ENCODE data around the gene ADCY5. TPM values are rescaled to one million over a fixed set of nuclear protein-coding genes. Genes with fewer than 3 reads are reported as not detected.

The ADCY5 gene
- total RNA-seq, 1 donor from 2014 or later: 0.07 TPM

- no peak for DNase-seq (ENCODE audit: low read depth, low spot score)
Measured at GRCh38 chr3:123459862-123460261, 11.0 kb upstream of the ADCY5 start.

DNA sequence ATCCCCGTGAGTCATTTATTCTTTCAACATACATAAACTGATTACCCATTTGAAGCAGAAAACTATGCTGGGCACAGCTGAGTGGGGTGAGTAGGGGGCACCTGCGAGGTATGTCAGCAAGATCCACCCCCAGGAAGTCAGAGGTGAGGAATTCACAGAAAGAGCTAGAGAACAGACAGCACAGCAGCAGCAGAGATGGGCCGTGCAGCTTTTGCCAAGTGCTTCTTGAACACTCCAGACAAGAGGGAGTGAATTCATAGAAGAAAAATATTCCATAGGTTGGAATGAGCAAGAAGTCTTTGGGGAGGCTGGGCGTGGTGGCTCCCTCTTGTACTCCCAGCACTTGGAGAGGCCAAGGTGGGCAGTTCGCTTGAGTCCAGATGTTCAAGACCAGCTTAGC is 9.4 kb upstream of the ADCY5 start:
- no peak for DNase-seq (ENCODE audit: low read depth, low spot score)

GRCh38 chr3:123457841-123458240 is 9.0 kb upstream of the ADCY5 start:
- DNase-seq (ENCODE audit: low read depth, low spot score): no peak

DNA sequence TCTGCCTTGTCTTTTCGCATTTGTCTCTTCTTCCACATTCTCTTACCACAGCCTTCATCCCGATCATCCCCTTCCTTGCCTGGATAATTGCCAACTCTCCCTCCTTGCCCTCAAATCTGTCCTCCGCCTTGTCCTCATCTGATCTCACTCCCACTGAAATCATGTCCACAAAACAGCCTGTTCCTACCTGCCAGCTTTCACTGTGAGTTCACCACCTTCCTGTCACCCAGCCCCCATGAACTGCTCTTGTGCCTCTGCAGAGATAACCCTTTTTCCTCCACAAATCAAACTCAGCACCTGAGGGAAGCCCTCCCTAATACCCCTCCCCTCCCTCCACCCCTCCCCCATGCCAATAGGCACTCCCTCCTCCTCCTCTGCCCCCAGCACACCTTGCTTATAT is 4.8 kb upstream of the ADCY5 start:
- no peak for DNase-seq (ENCODE audit: low read depth, low spot score)

DNA sequence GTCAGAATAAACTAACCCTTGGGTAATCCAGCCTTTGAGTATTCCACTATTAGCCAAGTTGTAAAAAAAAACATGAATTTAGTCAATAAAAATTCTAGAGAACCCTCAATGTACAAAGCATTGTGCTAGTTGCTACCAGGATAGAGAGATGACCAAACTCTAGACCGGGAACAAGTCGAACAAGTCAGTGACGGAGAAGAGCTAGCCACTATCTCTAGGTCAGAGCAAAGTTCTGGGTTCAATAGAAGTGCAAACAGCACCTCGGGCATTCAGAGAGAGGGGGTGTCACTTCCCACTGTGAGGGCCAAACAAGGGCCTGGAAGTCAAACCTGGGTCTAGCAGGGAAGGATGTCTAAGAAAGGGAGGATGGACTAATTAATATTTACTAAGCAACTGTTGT is 2.3 kb upstream of the ADCY5 start:
- DNase-seq (ENCODE audit: low read depth, low spot score): no peak

DNA sequence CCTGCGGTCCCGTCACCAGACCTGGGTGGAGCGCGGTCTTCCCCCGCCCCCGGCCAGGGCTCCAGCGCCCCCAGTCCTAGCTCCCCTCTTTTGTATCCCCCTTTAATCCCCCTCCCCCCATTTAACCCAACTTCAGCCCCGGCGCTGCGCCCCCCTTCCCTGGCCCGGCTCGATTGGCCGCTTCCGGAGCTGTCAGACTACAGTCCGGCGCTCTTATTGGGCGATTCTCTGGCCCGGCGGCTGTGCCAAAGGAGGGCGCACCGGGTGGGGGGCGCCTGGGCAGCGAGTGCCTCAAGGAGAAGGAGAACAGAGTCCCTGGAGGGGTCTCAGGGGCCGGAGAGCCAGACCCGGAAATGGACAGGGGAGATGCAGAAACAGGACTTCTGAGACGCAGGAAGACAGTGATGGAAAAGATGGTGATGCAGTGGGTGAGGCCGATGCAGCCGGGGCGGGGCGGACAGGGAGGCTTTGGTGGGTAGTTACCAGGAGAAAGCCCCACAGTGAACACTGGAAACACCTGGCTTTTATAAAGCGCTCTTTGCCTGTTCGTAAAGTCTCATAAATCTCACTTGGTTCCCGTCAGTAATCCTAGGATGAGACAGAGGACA is 1.2 kb upstream of the ADCY5 start:
- no peak for DNase-seq (ENCODE audit: low read depth, low spot score)

GRCh38 chr3:123449102-123449996 is 459 bp upstream of the ADCY5 start:
- no peak for DNase-seq (ENCODE audit: low read depth, low spot score)

DNA sequence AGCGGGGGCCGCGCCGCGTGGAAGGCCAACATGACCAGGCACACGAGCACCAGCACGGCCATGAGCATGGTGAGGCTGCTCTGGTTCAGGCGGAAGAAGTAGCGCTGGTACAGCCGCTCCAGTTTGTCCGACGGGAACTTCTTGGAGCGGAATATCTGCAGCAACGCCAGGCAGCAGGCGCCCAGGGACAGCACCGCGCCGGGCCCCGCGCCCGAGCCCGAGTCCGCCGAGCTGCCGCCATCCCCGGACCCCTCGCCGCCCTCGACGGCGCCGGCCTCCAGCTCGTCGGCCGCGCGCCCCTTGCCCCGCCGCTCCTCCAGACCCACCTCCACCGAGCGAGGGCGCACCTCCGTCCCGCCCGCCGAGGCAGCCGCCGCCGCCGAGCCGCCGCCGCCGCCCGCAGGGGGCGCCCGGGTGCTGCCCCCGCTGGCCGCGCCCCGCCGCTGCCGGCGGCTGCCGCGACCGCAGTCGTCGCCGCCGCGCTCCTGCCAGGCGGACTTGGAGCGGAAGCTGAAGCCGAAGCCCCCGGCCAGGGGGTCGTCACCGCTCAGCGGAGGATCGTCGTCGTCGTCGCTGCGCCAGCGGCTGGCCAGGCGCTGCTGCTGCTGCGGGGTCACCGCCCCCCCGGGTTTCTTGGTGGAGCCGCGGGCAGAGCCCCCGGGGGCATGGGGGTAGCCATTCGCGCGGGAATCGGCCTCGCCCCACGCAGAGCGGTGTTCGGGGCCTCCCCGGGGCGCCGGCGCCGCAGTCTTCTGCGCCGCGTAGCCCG is 957 bp downstream of the ADCY5 start:
- DNase-seq (ENCODE audit: low read depth, low spot score): no peak

GRCh38 chr3:123447416-123447748 is 1.5 kb downstream of the ADCY5 start:
- no peak for DNase-seq (ENCODE audit: low read depth, low spot score)

DNA sequence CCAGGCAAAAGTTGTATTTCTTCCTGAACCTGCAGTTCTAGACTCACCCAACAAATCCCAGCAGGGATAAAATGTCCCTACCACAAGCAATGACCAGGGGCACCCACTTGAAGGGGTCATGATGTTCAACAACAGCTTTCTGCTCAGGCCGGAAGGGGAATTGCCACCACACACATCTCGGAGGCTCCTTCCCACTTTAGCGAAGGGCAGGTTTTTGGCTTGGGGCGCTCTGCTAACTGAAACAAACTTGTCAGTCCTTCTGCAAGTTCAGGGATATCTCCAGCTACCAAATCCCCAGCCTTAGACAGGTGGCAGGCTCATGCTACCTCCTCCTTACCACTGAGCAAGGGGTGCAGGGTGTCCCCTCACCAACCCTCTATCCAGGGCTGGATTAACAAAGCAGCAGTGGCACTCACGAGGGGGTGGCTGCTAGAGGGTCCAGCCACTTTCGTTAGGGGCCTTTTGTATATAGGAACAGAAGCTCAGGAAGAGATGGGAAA is 2.2 kb downstream of the ADCY5 start:
- no peak for DNase-seq (ENCODE audit: low read depth, low spot score)

GRCh38 chr3:123446210-123446609 is 2.7 kb downstream of the ADCY5 start:
- DNase-seq (ENCODE audit: low read depth, low spot score): no peak

GRCh38 chr3:123445702-123446101 is 3.2 kb downstream of the ADCY5 start:
- DNase-seq (ENCODE audit: low read depth, low spot score): no peak

DNA sequence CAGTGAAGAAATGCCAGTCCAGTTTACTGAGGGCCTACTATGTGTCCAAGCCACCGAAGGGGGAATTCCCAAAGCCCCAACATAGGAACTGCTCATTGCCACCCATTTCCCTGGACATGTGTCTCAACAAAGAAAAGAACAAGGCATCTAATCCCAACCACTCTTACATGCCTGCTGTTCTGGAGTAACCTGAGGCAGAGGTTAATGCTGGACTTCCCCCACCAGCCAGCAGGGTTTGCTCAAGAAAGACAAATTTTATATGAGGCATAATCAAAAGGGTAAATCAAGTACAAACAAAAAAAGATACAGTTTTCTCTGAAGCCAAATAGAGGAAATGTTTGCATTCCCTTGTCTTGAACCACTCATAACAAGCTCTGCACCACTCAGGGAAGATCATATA is 4.1 kb downstream of the ADCY5 start:
- no peak for DNase-seq (ENCODE audit: low read depth, low spot score)

GRCh38 chr3:123444023-123444422 is 4.9 kb downstream of the ADCY5 start:
- no peak for DNase-seq (ENCODE audit: low read depth, low spot score)

DNA sequence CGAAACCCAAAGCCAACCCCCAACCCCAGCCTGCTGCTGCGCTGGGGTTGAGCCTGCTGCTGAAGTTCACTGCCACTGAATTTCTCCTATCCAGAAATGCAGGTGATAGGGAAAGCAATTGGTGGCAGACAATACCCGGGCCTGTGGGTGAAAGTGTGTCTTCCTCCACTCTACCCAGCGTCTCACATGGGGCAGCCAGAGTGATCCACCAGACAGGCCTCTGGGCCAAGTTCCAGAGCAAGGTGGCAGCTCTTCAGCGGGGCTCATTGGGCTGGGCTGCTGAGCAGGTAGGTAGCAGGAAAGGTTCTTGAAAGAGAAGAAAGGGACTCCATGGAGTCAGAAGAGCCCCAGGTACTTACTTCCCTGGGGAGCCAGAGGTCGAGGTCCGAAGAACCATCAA is 6.0 kb downstream of the ADCY5 start:
- DNase-seq (ENCODE audit: low read depth, low spot score): no peak

GRCh38 chr3:123442125-123442524 is 6.8 kb downstream of the ADCY5 start:
- DNase-seq (ENCODE audit: low read depth, low spot score): no peak

DNA sequence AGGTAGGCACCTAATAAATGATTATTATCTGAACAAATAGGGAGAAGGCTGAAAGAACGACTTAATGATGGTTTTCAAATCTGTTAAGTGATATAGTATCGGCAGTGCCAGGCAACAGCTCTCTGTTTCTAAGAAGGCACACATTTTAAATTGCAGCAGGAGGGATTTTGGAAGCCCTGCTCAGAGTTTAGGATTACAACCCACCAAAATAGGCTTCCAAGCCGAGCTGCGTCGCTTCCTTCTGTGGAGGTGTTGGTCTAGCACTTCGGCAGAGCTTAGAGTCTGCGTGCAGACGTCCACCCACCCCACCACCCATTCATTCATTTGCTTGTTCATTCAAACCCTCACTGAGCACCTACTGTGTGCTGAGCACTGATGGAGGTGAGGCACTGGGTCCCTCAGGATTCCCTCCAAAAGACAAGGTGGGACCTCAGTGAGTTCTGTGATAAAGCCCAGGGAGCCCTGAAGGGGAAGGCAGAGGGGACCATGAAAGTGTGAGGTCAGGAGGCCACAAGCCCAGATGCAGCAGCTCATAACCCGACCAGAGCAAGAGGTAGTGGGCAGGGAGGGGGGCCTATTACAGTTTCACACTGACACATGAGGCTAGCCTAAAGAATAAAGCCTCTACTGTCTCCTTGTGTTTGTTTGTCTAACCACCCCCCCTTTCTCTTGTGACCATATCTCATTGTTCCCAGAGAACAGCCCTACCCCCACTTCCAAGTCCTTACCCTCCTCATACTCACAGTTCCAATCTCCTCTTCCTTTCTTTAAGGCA is 8.9 kb downstream of the ADCY5 start:
- DNase-seq (ENCODE audit: low read depth, low spot score): no peak

- DNase-seq (ENCODE audit: low read depth, low spot score): no peak
Measured at GRCh38 chr3:123432832-123433523, 15.9 kb downstream of the ADCY5 start.

DNA sequence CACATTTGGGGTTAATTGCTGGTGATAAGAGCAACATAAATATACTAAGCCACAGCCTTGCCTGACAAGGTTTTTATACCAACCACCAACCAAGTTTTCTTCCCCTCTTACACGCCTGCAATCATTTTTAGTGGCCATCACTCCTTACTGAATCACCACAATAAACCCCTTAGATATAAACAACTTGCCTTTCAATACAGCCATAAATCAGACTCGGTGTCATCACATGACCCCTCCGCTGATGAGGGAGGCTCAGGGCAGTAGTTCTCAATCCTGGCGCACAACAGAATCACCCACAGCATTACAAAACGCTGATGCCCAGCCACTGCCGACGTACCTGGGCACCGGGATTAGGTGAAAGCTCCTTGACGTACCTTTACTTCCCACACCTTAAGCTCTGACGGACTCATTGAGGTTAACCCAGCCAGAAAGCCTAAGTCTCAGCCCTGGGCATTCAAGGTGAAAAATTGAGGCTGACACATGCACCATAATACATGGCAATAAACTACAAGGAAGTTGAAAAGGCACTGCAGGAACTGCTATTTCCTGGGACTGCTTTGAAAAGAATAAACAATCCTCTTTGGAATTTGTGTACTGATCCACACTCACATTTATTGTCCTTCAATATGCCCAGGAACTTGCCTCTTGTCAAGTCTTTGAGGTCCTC is 17.1 kb downstream of the ADCY5 start:
- no peak for DNase-seq (ENCODE audit: low read depth, low spot score)

GRCh38 chr3:123431007-123431657 is 17.8 kb downstream of the ADCY5 start:
- no peak for DNase-seq (ENCODE audit: low read depth, low spot score)
